Cardiac fibroblast (primary cell): ENCODE measurements around the gene TRIM31.
"Not testable (repeated sequence)": the region's sequence is repeated elsewhere in the genome, so short reads cannot be mapped to it uniquely, and the experiment has no call there.

ENCODE experiments used
- DNase-seq, 2 donors: peaks; one replicate each; pipeline versions ENCODE4 v3.0.0 to v3.0.0-alpha.2; 2010; ENCODE audit warnings: low read depth in 2 of 2
- H3K4me3 ChIP-seq, 2 donors: replicated peaks in 1 of 2; 1 replicate in 1 of 2; 2 replicates in 1 of 2; pipeline ENCODE4 v1.5.1; 2011; ENCODE audit warnings: low read depth in 2 of 2, low read length in 2 of 2, mild to moderate bottlenecking in 2 of 2, moderate library complexity in 1 of 2
- CTCF ChIP-seq: IDR thresholded peaks from one replicate; pipeline ENCODE4 v1.5.1; 2011; ENCODE audit warnings: low read depth, mild to moderate bottlenecking, low read length, inconsistent platforms

The TRIM31 gene

GRCh38 chr6:30129265-30130178 is 16.6 kb upstream of the TRIM31 start:
- no peak overlapping the region for H3K4me3 ChIP-seq
- no peak for TF ChIP-seq CTCF
- DNase-seq = no peak

- TF ChIP-seq CTCF = no peak
- H3K4me3 ChIP-seq = no peak overlapping the region
- DNase-seq = no peak
These were observed 14.6 kb upstream of the TRIM31 start for GRCh38 chr6:30127238-30128093.

- H3K4me3 ChIP-seq = no peak overlapping the region
- DNase-seq = no peak
- TF ChIP-seq CTCF = no peak
These were observed 9.6 kb upstream of the TRIM31 start for GRCh38 chr6:30122515-30122914.

GRCh38 chr6:30121446-30122366 is 8.8 kb upstream of the TRIM31 start:
- DNase-seq = no peak
- TF ChIP-seq CTCF = no peak
- H3K4me3 ChIP-seq = no peak overlapping the region

- DNase-seq, H3K4me3 ChIP-seq: not testable (repeated sequence)
These were observed 5.8 kb upstream of the TRIM31 start for GRCh38 chr6:30118691-30119090.

GRCh38 chr6:30116724-30117123 is 3.8 kb upstream of the TRIM31 start:
- TF ChIP-seq CTCF = no peak
- H3K4me3 ChIP-seq = no peak overlapping the region
- no peak for DNase-seq
